PFSK-1 (cell line): ENCODE results near the gene ROBO4.

Experiments
- FOXP2 ChIP-seq: optimal IDR thresholded peaks from 2 replicates; pipeline ENCODE3; 2011; ENCODE audit warnings: borderline replicate concordance, control low read depth, inconsistent platforms; ENCODE audit not compliant: insufficient read depth; ENCODE audit errors: extremely low read length, extremely low read depth
- POLR2AphosphoS5 ChIP-seq: IDR thresholded peaks from 2 replicates; pipeline ENCODE4 v1.6.1; 2012; ENCODE audit warnings: low read depth, mild to moderate bottlenecking, control low read depth, low read length, moderate library complexity
- SIN3A ChIP-seq: IDR thresholded peaks from 2 replicates; pipeline ENCODE4 v1.6.1; 2012; ENCODE audit warnings: mild to moderate bottlenecking, low read length, moderate library complexity, borderline replicate concordance; ENCODE audit not compliant: insufficient read depth
- TAF1 ChIP-seq: IDR thresholded peaks from 2 replicates; pipeline ENCODE4 v1.6.1; 2012; ENCODE audit warnings: low read length, control low read depth, borderline replicate concordance; ENCODE audit not compliant: insufficient read depth
- TF ChIP-seq, protein P1 (sequence below), 2 experiments: IDR thresholded peaks; 2 replicates each; pipeline versions ENCODE4 v1.6.1 to v1.8.0; 2011 to 2012; ENCODE audit warnings: low read depth in 2 of 2, low read length in 2 of 2, control low read depth in 1 of 2, inconsistent platforms in 1 of 2, mild to moderate bottlenecking in 1 of 2, moderate library complexity in 1 of 2; ENCODE audit not compliant: insufficient read depth in 1 of 2

DNA sequence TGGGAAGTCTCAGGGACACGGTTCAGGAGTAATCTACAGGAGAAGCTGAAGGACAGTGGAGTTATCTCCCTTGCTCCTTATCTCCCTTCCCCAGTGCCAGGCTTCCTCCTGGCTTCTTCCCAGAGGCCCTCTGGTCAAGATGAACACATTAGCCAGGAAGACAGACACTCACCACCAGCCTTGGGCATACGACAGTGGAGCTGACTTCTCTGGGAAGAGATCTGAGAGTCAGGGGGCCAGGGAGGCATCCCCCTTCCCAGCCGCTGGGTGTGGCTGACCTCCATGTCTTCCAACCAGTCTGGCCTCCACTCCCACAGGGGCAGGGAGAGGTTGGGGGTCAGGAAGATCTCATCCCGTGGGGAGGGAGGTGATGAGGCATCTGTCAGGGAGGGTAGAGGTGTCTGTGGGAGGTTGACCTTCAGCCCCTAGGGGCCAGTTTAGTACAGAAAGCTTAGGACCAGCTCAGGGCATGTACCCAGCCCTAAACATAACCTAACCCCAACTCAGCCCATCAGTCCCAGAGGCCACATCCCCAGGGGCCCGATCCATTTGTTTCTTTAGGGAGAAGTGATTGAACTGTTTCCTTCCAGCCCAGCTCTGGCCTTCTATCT is 12.7 kb downstream of the ROBO4 start:
- TF ChIP-seq, protein P1, sequence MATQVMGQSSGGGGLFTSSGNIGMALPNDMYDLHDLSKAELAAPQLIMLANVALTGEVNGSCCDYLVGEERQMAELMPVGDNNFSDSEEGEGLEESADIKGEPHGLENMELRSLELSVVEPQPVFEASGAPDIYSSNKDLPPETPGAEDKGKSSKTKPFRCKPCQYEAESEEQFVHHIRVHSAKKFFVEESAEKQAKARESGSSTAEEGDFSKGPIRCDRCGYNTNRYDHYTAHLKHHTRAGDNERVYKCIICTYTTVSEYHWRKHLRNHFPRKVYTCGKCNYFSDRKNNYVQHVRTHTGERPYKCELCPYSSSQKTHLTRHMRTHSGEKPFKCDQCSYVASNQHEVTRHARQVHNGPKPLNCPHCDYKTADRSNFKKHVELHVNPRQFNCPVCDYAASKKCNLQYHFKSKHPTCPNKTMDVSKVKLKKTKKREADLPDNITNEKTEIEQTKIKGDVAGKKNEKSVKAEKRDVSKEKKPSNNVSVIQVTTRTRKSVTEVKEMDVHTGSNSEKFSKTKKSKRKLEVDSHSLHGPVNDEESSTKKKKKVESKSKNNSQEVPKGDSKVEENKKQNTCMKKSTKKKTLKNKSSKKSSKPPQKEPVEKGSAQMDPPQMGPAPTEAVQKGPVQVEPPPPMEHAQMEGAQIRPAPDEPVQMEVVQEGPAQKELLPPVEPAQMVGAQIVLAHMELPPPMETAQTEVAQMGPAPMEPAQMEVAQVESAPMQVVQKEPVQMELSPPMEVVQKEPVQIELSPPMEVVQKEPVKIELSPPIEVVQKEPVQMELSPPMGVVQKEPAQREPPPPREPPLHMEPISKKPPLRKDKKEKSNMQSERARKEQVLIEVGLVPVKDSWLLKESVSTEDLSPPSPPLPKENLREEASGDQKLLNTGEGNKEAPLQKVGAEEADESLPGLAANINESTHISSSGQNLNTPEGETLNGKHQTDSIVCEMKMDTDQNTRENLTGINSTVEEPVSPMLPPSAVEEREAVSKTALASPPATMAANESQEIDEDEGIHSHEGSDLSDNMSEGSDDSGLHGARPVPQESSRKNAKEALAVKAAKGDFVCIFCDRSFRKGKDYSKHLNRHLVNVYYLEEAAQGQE (IDR thresholded peaks at IDR 0.05; ENCODE audit: insufficient read depth in 1 of 2, low read depth in 2 of 2, low read length in 2 of 2), result no peak
- TF ChIP-seq TAF1 (no peak), POLR2AphosphoS5 (no peak), SIN3A (no peak), FOXP2 (no peak)
